ENCODE data around the gene C1QTNF6.
"Not testable (repeated sequence)": the region's sequence is repeated elsewhere in the genome, so short reads cannot be mapped to it uniquely, and the experiment has no call there.

Gene C1QTNF6

DNA sequence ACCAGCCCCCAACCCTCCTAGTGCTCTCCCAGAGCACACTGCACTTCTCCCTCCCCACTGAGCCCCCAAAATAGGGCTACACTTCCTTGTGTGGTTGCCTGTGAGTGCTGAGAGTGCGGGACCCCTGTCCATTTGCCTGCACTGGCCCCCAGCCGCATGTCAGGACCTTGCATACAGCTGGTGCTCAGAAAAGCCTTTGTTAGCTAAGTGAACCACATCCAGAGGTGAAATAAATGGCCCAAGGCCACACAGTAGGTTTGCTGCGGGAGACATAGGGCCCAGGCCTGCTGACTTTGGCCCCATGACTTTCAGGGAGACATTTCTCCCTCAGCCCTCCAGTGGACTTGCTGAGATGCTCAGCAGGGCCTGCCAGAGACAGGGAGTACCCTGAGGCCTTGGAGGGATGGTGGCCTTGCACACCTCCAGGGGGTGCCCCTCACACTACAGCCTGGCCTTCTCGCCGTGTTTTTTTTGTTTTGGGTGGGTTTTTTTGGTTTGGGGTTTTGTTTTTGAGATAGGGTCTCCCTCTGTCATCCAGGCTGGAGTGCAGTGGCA lies 14.0 kb upstream of the C1QTNF6 start:
- TF ChIP-seq, protein P1, sequence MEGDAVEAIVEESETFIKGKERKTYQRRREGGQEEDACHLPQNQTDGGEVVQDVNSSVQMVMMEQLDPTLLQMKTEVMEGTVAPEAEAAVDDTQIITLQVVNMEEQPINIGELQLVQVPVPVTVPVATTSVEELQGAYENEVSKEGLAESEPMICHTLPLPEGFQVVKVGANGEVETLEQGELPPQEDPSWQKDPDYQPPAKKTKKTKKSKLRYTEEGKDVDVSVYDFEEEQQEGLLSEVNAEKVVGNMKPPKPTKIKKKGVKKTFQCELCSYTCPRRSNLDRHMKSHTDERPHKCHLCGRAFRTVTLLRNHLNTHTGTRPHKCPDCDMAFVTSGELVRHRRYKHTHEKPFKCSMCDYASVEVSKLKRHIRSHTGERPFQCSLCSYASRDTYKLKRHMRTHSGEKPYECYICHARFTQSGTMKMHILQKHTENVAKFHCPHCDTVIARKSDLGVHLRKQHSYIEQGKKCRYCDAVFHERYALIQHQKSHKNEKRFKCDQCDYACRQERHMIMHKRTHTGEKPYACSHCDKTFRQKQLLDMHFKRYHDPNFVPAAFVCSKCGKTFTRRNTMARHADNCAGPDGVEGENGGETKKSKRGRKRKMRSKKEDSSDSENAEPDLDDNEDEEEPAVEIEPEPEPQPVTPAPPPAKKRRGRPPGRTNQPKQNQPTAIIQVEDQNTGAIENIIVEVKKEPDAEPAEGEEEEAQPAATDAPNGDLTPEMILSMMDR (IDR thresholded peaks at IDR 0.05; ENCODE audit: insufficient read depth, low read length, poor library complexity, severe bottlenecking) = no peak
- no peak for DNase-seq (ENCODE audit: extremely low read depth, insufficient read length)

GRCh38 chr22:37201443-37201820 lies 13.4 kb upstream of the C1QTNF6 start:
- not testable (repeated sequence) for DNase-seq (ENCODE audit: extremely low read depth, insufficient read length); H3K27me3 ChIP-seq (replicated peaks; ENCODE audit: control insufficient read depth, insufficient read depth, low read length); H3K4me3 ChIP-seq (replicated peaks; ENCODE audit: low read depth, low read length); H3K36me3 ChIP-seq (ENCODE audit: control insufficient read depth, insufficient read depth, low read length)

More for the DNA sequence above, 14.0 kb upstream of the C1QTNF6 start:
- Histone ChIP-seq H3K4me3 (replicated peaks; ENCODE audit: low read depth, low read length) (no peak overlapping the region), H3K36me3 (ENCODE audit: control insufficient read depth, insufficient read depth, low read length) (no peaks in the 10 kb centered on the region), H3K27me3 (replicated peaks; ENCODE audit: control insufficient read depth, insufficient read depth, low read length) (no peaks in the 10 kb centered on the region)

DNA sequence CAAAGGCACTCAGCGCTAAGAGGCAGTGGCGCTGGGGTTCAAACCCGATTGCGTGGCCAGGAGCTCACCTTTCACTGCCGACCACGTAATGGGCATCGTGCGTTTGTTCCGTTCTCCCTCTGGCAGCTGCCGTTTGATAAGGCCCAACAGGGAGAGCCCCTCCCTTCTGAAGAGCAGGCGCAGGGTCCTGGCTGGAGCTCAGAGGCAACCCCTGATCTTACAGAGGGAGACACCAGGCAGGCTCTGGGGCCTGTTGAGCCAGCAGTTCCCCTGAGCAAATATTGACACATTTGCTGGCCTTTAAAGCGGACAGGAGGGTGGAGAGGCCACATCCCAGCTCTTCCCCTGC lies 11.7 kb upstream of the C1QTNF6 start:
- Histone ChIP-seq H3K27me3 (replicated peaks; ENCODE audit: control insufficient read depth, insufficient read depth, low read length) (no peaks in the 10 kb centered on the region), H3K4me3 (replicated peaks; ENCODE audit: low read depth, low read length) (no peak overlapping the region), H3K36me3 (ENCODE audit: control insufficient read depth, insufficient read depth, low read length) (no peaks in the 10 kb centered on the region)
- DNase-seq (ENCODE audit: extremely low read depth, insufficient read length) = no peak
- TF ChIP-seq, protein P1 (IDR thresholded peaks at IDR 0.05; ENCODE audit: insufficient read depth, low read length, poor library complexity, severe bottlenecking) = no peak

- TF ChIP-seq, protein P1 (IDR thresholded peaks at IDR 0.05; ENCODE audit: insufficient read depth, low read length, poor library complexity, severe bottlenecking) = peak; percentile 96
- H3K27me3 ChIP-seq (replicated peaks; ENCODE audit: control insufficient read depth, insufficient read depth, low read length) = no peaks in the 10 kb centered on the region
- DNase-seq (ENCODE audit: extremely low read depth, insufficient read length) = peak; percentile 99
- H3K36me3 ChIP-seq (ENCODE audit: control insufficient read depth, insufficient read depth, low read length) = no peaks in the 10 kb centered on the region
- H3K4me3 ChIP-seq (replicated peaks; ENCODE audit: low read depth, low read length) = peak overlapping the region; percentile 69
Observed at GRCh38 chr22:37199103-37199759, 11.2 kb upstream of the C1QTNF6 start.

GRCh38 chr22:37198258-37199102 lies 10.4 kb upstream of the C1QTNF6 start:
- DNase-seq (ENCODE audit: extremely low read depth, insufficient read length) = peak; percentile 89
- H3K36me3 ChIP-seq (ENCODE audit: control insufficient read depth, insufficient read depth, low read length) = no peaks in the 10 kb centered on the region
- H3K4me3 ChIP-seq (replicated peaks; ENCODE audit: low read depth, low read length) = peak overlapping the region; percentile 69
- TF ChIP-seq, protein P1 (IDR thresholded peaks at IDR 0.05; ENCODE audit: insufficient read depth, low read length, poor library complexity, severe bottlenecking) = peak; percentile 84
- no peaks in the 10 kb centered on the region for H3K27me3 ChIP-seq (replicated peaks; ENCODE audit: control insufficient read depth, insufficient read depth, low read length)

Data from GM06990 (cell line).